B cell (primary cell): Measurements from ENCODE around the gene RNF17. TPM values are rescaled to one million over a fixed set of nuclear protein-coding genes. Genes with fewer than 3 reads are reported as not detected.

ENCODE experiments used
- ATAC-seq: fragments of 200-7000 bp; cut with Tn5 transposase; one replicate; pipeline ENCODE4 v1.10.0; 2021; ENCODE audit warnings: low read depth, mild to moderate bottlenecking, moderate number of reproducible peaks, moderate library complexity
- CTCF ChIA-PET: fragments of 350-600 bp; sonication (Branson Sonifier 250); formaldehyde crosslinking; loops from one replicate; lab custom pipeline; 2021; ENCODE audit warnings: antibody characterized with exemption, inconsistent platforms; lab: Charles Lee
- POLR2A ChIA-PET: fragments of 350-600 bp; sonication (Branson Sonifier 250); formaldehyde crosslinking; loops from one replicate; lab custom pipeline; 2021; ENCODE audit warnings: antibody characterized with exemption; lab: Charles Lee
- DNase-seq: peaks from one replicate; pipeline ENCODE4 v3.0.0; 2013
- H2AFZ ChIP-seq: 2 replicates; pipeline ENCODE4 v1.6.1; 2012; ENCODE audit warnings: mild to moderate bottlenecking, low read depth, low read length; ENCODE audit not compliant: insufficient read depth, poor library complexity, severe bottlenecking
- H3K27ac ChIP-seq, 2 donors: 1 replicate in 1 of 2; 2 replicates in 1 of 2; pipeline ENCODE4 v1.5.1; 2012 to 2013; ENCODE audit warnings: low read length in 2 of 2, mild to moderate bottlenecking in 2 of 2, moderate library complexity in 1 of 2
- H3K27me3 ChIP-seq, 4 experiments: fragments of 200-600 bp in 1 of 4; sonication (generic) in 1 of 4; replicated peaks in 1 of 4; 1 replicate in 2 of 4; 2 replicates in 2 of 4; pipeline versions ENCODE4 v1.6.1 to v1.7.0; 2013 to 2016; ENCODE audit warnings: low read length in 3 of 4, mild to moderate bottlenecking in 2 of 4, mixed read lengths in 1 of 4, moderate library complexity in 1 of 4; ENCODE audit not compliant: insufficient read depth in 4 of 4, control insufficient read depth in 3 of 4; ENCODE audit errors: control extremely low read depth in 1 of 4
- H3K36me3 ChIP-seq, 2 experiments: replicated peaks in 1 of 2; 1 replicate in 1 of 2; 2 replicates in 1 of 2; pipeline versions ENCODE4 v1.6.1 to v1.7.1; 2013; ENCODE audit warnings: low read length in 1 of 2; ENCODE audit not compliant: insufficient read depth in 2 of 2, control insufficient read depth in 1 of 2; ENCODE audit errors: control extremely low read depth in 1 of 2, extremely low read depth in 1 of 2
- H3K4me1 ChIP-seq, 2 donors: fragments of 200-600 bp in 1 of 2; sonication (generic) in 1 of 2; 1 replicate in 1 of 2; 2 replicates in 1 of 2; pipeline versions ENCODE4 v1.5.1 to v1.6.1; 2013 to 2017; ENCODE audit warnings: low read length in 2 of 2; ENCODE audit not compliant: control insufficient read depth in 2 of 2, insufficient read depth in 2 of 2
- H3K4me2 ChIP-seq: replicated peaks from 2 replicates; pipeline ENCODE3; 2012; ENCODE audit warnings: mild to moderate bottlenecking, low read depth, low read length; ENCODE audit not compliant: poor library complexity, severe bottlenecking
- H3K4me3 ChIP-seq, 5 experiments: fragments of 200-600 bp in 1 of 5; sonication (generic) in 1 of 5; 1 replicate in 3 of 5; 2 replicates in 2 of 5; pipeline versions ENCODE4 v1.5.1 to v1.7.0; 2011 to 2016; ENCODE audit warnings: low read length in 4 of 5, mild to moderate bottlenecking in 4 of 5, low read depth in 2 of 5, control low read depth in 1 of 5, moderate library complexity in 1 of 5; ENCODE audit not compliant: insufficient read depth in 1 of 5; ENCODE audit errors: control extremely low read depth in 1 of 5, extremely low read depth in 1 of 5
- H3K79me2 ChIP-seq: fragments of 200-600 bp; sonication (generic); one replicate; pipeline ENCODE4 v1.6.0; 2016; ENCODE audit warnings: low read length; ENCODE audit not compliant: control insufficient read depth, insufficient read depth
- H3K9ac ChIP-seq: fragments of 200-600 bp; sonication (generic); 2 replicates; pipeline ENCODE4 v1.6.1; 2017; ENCODE audit warnings: mild to moderate bottlenecking, low read length, moderate library complexity
- H3K9me3 ChIP-seq, 3 donors: one replicate each; pipeline versions ENCODE4 v1.6.1 to v1.7.1; 2013; ENCODE audit warnings: low read length in 2 of 3; ENCODE audit not compliant: control insufficient read depth in 2 of 3, insufficient read depth in 1 of 3; ENCODE audit errors: control extremely low read depth in 1 of 3
- H4K20me1 ChIP-seq: 2 replicates; pipeline ENCODE4 v1.6.0; 2012; ENCODE audit warnings: mild to moderate bottlenecking, low read length; ENCODE audit not compliant: insufficient read depth, control insufficient read depth, poor library complexity, severe bottlenecking
- H3K27ac Mint-ChIP-seq: one replicate; pipeline ENCODE4 v1.8.0; 2021; ENCODE audit warnings: mixed read lengths
- H3K27me3 Mint-ChIP-seq: one replicate; pipeline ENCODE4 v1.8.0; 2021; ENCODE audit warnings: mixed read lengths
- H3K4me1 Mint-ChIP-seq: one replicate; pipeline ENCODE4 v1.8.0; 2021; ENCODE audit warnings: mixed read lengths
- H3K4me3 Mint-ChIP-seq: one replicate; pipeline ENCODE4 v1.8.0; 2021; ENCODE audit warnings: mixed read lengths
- H3K9me3 Mint-ChIP-seq: one replicate; pipeline ENCODE4 v1.8.0; 2022; ENCODE audit warnings: mixed read lengths; ENCODE audit not compliant: insufficient read depth
- EZH2 ChIP-seq: IDR thresholded peaks from 2 replicates; pipeline ENCODE4 v1.6.1; 2012; ENCODE audit warnings: borderline replicate concordance, low read depth, mild to moderate bottlenecking, moderate library complexity, low read length; ENCODE audit not compliant: insufficient read depth, poor library complexity, severe bottlenecking
- WGBS: methylation state at CpG from one replicate; pipeline ENCODE4 v1.1.5; 2013; ENCODE audit warnings: missing lambda C conversion rate; ENCODE audit not compliant: insufficient coverage; 5-methylcytosine and 5-hydroxymethylcytosine counted together
- intact Hi-C: fragments of 100-400 bp; cut with micrococcal nuclease; formaldehyde crosslinking; loops from one replicate; pipeline ENCODE4 v1.10.0; 2022
- polyA plus RNA-seq: library from polyadenylated mRNA; depleted of rRNA; stranded (reverse); fragments of >200 nt; gene quantifications from 2 replicates; pipeline ENCODE4 v1.2.3, GENCODE V29; 2012
- total RNA-seq, 2 donors: library from RNA; stranded (reverse); fragments of 120-200 nt in 1 of 2; gene quantifications; 1 replicate in 1 of 2; 2 replicates in 1 of 2; pipeline versions ENCODE4 v1.2.3 to v1.2.4, GENCODE V29; 2013 to 2022
- TF ChIP-seq, protein P1 (sequence below): fragments of 200-600 bp; IDR thresholded peaks from one replicate; pipeline ENCODE4 v1.8.0; 2022; ENCODE audit warnings: antibody characterized with exemption, mild to moderate bottlenecking

RNF17 gene
- total and polyA plus RNA-seq, 2 donors (not counting 1 experiment from before 2014, with no cell fraction given), result 0.12 TPM; not detected in 1

DNA sequence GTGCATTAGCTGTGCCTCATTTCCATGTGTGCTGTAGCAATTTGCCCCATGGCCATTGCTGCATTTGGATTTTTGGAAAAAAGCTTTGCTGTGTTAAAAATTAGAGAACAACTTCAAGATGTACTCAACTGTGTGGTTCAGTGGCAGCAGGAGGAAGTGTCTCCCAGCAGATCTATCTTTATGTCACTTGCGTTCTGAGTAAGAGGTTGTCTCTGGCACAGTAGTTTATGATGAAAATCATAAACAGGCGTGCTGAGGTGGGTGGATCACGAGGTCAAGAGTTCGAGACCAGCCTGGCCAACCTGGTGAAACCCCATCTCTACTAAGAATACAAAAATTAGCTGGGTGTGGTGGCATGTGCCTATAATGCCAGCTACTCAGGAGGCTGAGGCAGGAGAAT is 29.0 kb upstream of the RNF17 start:
- POLR2A ChIA-PET, result no interaction called here
- TF ChIP-seq, protein P1, sequence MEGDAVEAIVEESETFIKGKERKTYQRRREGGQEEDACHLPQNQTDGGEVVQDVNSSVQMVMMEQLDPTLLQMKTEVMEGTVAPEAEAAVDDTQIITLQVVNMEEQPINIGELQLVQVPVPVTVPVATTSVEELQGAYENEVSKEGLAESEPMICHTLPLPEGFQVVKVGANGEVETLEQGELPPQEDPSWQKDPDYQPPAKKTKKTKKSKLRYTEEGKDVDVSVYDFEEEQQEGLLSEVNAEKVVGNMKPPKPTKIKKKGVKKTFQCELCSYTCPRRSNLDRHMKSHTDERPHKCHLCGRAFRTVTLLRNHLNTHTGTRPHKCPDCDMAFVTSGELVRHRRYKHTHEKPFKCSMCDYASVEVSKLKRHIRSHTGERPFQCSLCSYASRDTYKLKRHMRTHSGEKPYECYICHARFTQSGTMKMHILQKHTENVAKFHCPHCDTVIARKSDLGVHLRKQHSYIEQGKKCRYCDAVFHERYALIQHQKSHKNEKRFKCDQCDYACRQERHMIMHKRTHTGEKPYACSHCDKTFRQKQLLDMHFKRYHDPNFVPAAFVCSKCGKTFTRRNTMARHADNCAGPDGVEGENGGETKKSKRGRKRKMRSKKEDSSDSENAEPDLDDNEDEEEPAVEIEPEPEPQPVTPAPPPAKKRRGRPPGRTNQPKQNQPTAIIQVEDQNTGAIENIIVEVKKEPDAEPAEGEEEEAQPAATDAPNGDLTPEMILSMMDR, result no peak
- Histone ChIP-seq H3K9ac (no peak overlapping the region), H4K20me1 (no peaks in the 10 kb centered on the region), H3K36me3 (no peaks in the 10 kb centered on the region), H3K4me3 (no peak overlapping the region), H3K4me1 (no peaks in the 10 kb centered on the region), H3K27ac (no peak overlapping the region), H3K9me3 (peaks cover 0 to 2% (median 1%) of the 10 kb centered on the region in 3 donors), H3K4me2 (no peak overlapping the region), H3K79me2 (no peaks in the 10 kb centered on the region), H3K27me3 (no peaks in the 10 kb centered on the region), H2AFZ (no peak overlapping the region)
- intact Hi-C loops, result no loop called here
- peaks cover 8% of the 10 kb centered on the region for H3K4me1 Mint-ChIP-seq
- no peak for DNase-seq
- 22% methylated on average over 1 of the region's 4 CpGs for WGBS
- no peak overlapping the region for H3K4me3 Mint-ChIP-seq
- H3K27me3 Mint-ChIP-seq, result no peaks in the 10 kb centered on the region
- no peak overlapping the region for H3K27ac Mint-ChIP-seq
- ATAC-seq, result no peak
- CTCF ChIA-PET, result no interaction called here
- peaks cover 12% of the 10 kb centered on the region for H3K9me3 Mint-ChIP-seq

- Mint-ChIP-seq H3K27ac (no peak overlapping the region), H3K27me3 (no peaks in the 10 kb centered on the region), H3K9me3 (peaks cover 4% of the 10 kb centered on the region), H3K4me1 (no peaks in the 10 kb centered on the region), H3K4me3 (no peak overlapping the region)
- ATAC-seq (no peak), DNase-seq (no peak)
- H2AFZ ChIP-seq, result no peak overlapping the region
- H3K4me3 ChIP-seq, result no peak overlapping the region
- no peak overlapping the region for H3K4me2 ChIP-seq
- no peaks in the 10 kb centered on the region for H3K36me3 ChIP-seq
- no peak overlapping the region for H3K27ac ChIP-seq
- no peaks in the 10 kb centered on the region for H3K27me3 ChIP-seq
- H3K9ac ChIP-seq, result no peak overlapping the region
- CTCF ChIA-PET, result no interaction called here
- H4K20me1 ChIP-seq, result no peaks in the 10 kb centered on the region
- POLR2A ChIA-PET, result no interaction called here
- H3K79me2 ChIP-seq, result no peaks in the 10 kb centered on the region
- H3K9me3 ChIP-seq, result peaks cover 0 to under 1% (median 0%) of the 10 kb centered on the region in 3 donors
- 95% methylated on average over 5 of the region's 6 CpGs for WGBS
- H3K4me1 ChIP-seq, result no peaks in the 10 kb centered on the region
- TF ChIP-seq, protein P1, result no peak
- no peak for TF ChIP-seq EZH2
- intact Hi-C loops, result no loop called here
Observed at GRCh38 chr13:24737042-24737441, 26.9 kb upstream of the RNF17 start.
